IPS DF 6.9 (cell line): Measurements from ENCODE around the gene SGO2.

Experiments used
- DNase-seq: peaks from one replicate; pipeline ENCODE4 v3.0.0-alpha.2; 2013; ENCODE audit warnings: low read depth, low spot score
- H3K27ac ChIP-seq: one replicate; pipeline ENCODE4 v1.5.1; 2013; ENCODE audit warnings: low read length, control low read depth
- H3K27me3 ChIP-seq: 2 replicates; pipeline ENCODE4 v1.6.1; 2013; ENCODE audit warnings: mild to moderate bottlenecking, low read length; ENCODE audit not compliant: control insufficient read depth, insufficient read depth
- H3K36me3 ChIP-seq: 2 replicates; pipeline ENCODE4 v1.6.1; 2013; ENCODE audit warnings: low read length; ENCODE audit not compliant: control insufficient read depth, insufficient read depth
- H3K4me1 ChIP-seq: 2 replicates; pipeline ENCODE4 v1.6.1; 2013; ENCODE audit warnings: low read length; ENCODE audit not compliant: control insufficient read depth, insufficient read depth
- H3K4me3 ChIP-seq: 2 replicates; pipeline ENCODE4 v1.5.1; 2013; ENCODE audit warnings: mild to moderate bottlenecking, low read length
- H3K9me3 ChIP-seq: 2 replicates; pipeline ENCODE4 v1.6.1; 2013; ENCODE audit warnings: low read length, inconsistent platforms; ENCODE audit not compliant: control insufficient read depth, insufficient read depth
- WGBS: extraction: QIAGEN DNeasy Blood & Tissue Kit; methylation state at CpG from one replicate; pipeline ENCODE4 v1.1.7; 2013; ENCODE audit warnings: mixed read lengths, missing lambda C conversion rate; ENCODE audit not compliant: insufficient read length, insufficient coverage; 5-methylcytosine and 5-hydroxymethylcytosine counted together

Gene SGO2

DNA sequence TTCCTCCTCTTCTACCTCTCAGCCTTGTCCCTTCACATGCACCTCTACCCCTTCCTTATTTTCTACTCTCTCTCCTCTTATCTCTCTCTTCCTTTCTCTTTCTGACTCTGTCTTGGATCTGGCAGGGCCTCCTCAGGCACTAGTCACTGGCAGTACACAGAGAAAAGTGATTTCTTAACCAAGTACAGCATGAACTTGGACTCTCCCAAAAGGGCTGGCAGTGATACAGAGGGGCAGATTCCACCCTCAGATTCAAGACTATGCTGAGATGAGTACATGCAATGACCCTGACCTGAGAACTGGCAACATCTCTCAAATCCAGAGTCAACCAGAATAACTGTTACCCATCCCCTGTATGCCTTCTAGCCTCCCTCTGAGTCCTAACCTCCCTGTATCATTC lies 64.1 kb downstream of the SGO2 start:
- no peak for DNase-seq

DNA sequence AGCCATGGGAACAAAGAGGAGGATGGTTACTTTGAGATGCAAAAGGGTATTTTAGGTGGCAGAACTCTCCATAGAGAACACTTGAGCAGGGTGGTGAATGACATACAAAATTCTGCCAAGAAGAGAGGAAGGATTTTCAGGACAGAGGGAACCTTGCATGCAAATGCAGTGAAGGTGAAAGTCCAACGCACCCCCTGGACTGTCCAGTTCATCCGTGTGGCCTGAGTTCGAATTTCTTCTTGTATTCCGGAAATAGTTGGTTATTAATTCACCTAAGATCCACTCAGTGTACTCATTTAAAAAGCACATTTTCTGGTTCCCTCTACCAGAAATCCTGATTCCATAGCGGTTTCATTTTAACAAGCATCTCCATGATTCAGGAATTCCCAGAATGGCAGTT lies 65.3 kb downstream of the SGO2 start:
- no peaks in the 10 kb centered on the region for H3K4me1 ChIP-seq
- no peak overlapping the region for H3K4me3 ChIP-seq
- H3K36me3 ChIP-seq = no peaks in the 10 kb centered on the region
- no peaks in the 10 kb centered on the region for H3K9me3 ChIP-seq
- H3K27ac ChIP-seq = no peak overlapping the region
- WGBS = no CpG with 5 or more reads among the region's 5 CpGs
- H3K27me3 ChIP-seq = no peaks in the 10 kb centered on the region; the same call in 1 of the 2 replicates
- DNase-seq = no peak

More for the DNA sequence above, 64.1 kb downstream of the SGO2 start:
- Histone ChIP-seq H3K36me3 (no peaks in the 10 kb centered on the region), H3K27ac (no peak overlapping the region), H3K4me3 (no peak overlapping the region), H3K27me3 (no peaks in the 10 kb centered on the region; the same call in 1 of the 2 replicates), H3K4me1 (no peaks in the 10 kb centered on the region), H3K9me3 (no peaks in the 10 kb centered on the region)

DNA sequence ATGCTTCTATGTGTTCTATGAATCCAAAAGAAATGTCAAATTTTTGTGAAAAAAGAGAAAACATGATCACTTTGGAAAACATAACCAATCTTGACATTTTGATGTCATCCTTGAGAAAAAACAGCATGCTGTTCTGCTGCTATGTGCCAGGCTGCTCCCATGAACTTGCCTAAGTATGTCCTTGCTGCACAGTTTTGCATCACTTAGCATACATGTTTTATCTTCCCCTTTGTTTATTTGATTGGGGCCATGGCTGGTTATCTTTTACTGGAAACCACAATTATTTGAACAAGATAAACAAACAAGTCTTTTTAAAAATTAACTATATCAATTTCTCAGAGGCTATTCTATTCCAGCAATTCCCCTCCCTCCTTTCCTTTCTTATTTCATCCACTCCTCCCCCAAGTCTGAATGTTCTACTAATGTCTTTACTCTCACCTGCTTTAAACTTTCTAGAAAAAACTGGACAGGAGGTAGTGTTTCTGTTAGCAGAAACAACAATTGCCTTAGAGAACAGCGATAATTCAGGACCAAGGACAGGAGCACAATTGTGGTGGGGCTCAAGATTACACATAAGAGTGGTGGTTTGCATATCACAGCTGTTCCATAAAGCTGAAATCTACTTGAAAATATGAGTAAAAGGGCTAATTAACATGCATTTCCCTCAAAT lies 66.5 kb downstream of the SGO2 start:
- Histone ChIP-seq H3K4me3 (no peak overlapping the region), H3K36me3 (no peaks in the 10 kb centered on the region), H3K4me1 (no peaks in the 10 kb centered on the region), H3K27ac (no peak overlapping the region), H3K27me3 (no peaks in the 10 kb centered on the region), H3K9me3 (no peaks in the 10 kb centered on the region)
- no peak for DNase-seq
- no CpG with 5 or more reads among the region's 1 CpG for WGBS

DNA sequence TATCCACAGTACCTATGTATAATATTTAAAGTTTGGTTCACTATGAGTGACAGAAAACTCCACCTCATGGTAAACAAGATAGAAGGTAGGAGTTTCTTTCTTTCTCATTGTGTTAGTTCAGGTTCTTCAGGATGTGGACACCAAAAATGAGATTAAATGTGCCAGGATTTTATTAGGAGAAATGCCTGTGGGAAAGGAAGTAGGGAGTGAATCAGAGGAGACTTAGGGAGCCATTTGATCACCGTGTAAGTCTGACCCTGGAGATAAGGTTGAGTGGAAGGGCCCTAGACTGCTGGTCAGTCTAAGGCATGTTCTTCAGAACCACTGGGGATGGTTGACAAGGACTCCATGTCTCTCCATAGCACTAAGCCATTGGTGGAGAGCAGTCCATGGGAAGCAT lies 67.9 kb downstream of the SGO2 start:
- WGBS = no CpG with 5 or more reads among the region's 1 CpG
- H3K27me3 ChIP-seq = no peaks in the 10 kb centered on the region
- H3K36me3 ChIP-seq = no peaks in the 10 kb centered on the region
- DNase-seq = no peak
- H3K4me1 ChIP-seq = no peaks in the 10 kb centered on the region
- H3K9me3 ChIP-seq = no peaks in the 10 kb centered on the region
- H3K4me3 ChIP-seq = no peak overlapping the region
- H3K27ac ChIP-seq = no peak overlapping the region

DNA sequence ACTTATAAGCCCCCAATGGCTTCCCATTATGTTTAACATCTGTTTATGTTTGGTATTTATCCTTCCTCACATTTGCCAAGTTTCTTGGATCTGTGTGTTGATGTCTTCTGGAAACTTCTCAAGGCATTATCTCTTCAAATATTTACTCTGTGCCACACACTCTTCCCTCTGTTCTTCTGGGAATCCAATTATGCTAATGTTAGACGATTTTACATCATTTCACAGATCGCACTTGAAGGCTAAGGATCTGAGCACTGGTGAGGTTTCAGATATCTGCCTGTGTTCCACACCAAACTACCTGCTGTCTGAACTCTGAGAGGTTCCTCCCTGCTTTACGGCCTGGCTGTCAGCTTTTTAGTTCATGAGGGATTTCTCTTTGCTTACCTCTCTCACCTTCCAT lies 69.9 kb downstream of the SGO2 start:
- Histone ChIP-seq H3K9me3 (no peaks in the 10 kb centered on the region), H3K4me3 (no peak overlapping the region), H3K4me1 (no peaks in the 10 kb centered on the region), H3K27me3 (no peaks in the 10 kb centered on the region), H3K27ac (no peak overlapping the region), H3K36me3 (no peaks in the 10 kb centered on the region)
- WGBS = no CpG with 5 or more reads among the region's 3 CpGs
- DNase-seq = no peak

DNA sequence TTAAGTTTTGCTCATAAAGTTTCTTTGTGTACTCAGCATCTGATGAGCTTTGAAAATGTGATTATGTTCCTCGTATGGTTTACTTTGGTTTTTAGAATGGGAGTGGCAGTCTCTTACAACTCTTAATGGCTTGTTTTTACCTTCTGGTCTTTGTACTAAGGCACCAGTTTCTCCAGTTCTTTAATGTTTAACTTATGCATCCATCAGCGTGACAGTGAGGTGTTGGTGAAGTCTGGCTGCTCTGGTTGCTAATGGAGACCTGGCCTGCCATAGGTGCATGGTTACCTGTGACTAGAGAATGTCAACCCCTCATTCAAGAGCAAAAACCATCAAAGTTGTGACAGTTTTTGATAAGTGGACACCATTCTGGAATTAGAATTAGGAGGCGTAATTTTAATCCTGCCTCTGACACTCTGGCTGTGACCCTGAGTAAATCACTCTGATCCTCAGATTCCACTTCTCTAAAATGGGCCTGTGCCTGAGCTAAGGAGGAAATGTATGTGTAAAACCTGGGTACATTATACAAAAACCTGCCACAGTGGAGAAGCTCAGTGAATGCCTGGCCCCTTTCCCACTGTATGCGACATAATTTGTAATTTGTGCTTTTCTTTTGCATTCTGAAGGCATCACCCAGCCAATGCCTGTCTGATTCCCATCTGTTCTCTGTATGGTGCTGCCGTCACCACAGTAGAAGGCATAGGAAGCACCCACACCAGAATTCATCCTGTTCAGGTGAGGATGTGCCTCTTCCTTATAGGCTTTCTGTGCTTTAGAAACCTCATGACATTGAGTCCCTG lies 71.0 kb downstream of the SGO2 start:
- no peaks in the 10 kb centered on the region for H3K27me3 ChIP-seq
- WGBS = no CpG with 5 or more reads among the region's 5 CpGs
- DNase-seq = no peak
- no peak overlapping the region for H3K27ac ChIP-seq
- no peaks in the 10 kb centered on the region for H3K36me3 ChIP-seq
- H3K4me3 ChIP-seq = no peak overlapping the region
- no peaks in the 10 kb centered on the region for H3K9me3 ChIP-seq
- no peaks in the 10 kb centered on the region for H3K4me1 ChIP-seq

DNA sequence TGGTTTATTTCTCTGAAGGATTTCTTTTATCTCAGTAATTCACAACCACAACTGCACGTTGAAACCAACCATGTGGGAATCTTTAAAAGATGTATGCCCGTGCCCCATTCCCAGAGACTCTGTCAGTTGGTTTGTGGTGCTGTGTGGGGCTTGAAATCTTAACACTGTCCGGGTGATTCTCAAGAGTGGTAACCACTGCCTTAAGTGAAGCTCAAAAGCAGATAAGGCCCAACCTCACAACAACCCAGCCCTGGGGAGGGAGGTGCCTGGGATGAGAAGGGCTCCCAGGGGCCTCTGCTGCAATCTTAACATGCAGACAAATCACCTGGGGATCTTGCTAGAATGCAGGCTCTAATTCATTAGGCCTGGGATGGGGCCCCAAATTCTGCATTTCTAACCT lies 73.2 kb downstream of the SGO2 start:
- Histone ChIP-seq H3K4me3 (no peak overlapping the region), H3K27ac (no peak overlapping the region), H3K9me3 (no peaks in the 10 kb centered on the region), H3K36me3 (no peaks in the 10 kb centered on the region), H3K4me1 (no peaks in the 10 kb centered on the region), H3K27me3 (no peaks in the 10 kb centered on the region)
- WGBS = no CpG with 5 or more reads among the region's 3 CpGs
- DNase-seq = no peak

DNA sequence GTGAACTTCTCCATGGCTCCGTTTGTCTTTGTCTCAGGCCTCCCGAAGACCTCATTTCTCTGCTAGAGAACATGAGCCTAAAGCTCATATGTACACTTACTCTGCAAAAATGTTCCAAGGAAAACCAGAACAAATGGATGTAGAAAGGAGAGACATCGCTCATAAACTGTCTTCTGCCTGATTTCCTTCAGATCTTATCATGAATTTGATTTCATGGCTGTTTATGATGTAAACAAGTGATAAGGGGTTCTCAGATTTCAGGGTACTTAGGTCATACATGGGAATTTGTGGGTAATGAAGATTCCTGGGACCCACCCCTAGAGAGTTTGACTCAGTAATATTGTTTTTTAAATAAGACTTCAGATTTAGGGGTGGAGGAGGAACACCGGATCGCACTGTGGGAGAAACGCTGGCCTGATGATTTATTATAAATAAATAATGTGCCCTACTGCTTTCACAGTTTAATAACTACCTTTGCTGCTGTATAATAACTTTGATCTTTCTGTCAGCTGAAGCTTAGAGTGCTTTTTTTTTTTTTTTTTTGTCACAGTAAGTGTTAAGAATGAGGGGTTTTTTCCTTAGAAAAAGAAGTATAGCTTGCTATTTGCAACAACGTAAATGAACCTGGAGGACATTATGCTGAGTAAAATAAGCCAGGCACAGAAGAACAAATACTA lies 74.7 kb downstream of the SGO2 start:
- Histone ChIP-seq H3K9me3 (no peaks in the 10 kb centered on the region), H3K4me1 (no peaks in the 10 kb centered on the region), H3K4me3 (no peak overlapping the region), H3K27me3 (no peaks in the 10 kb centered on the region), H3K27ac (no peak overlapping the region), H3K36me3 (no peaks in the 10 kb centered on the region)
- DNase-seq = no peak
- WGBS = no CpG with 5 or more reads among the region's 7 CpGs

DNA sequence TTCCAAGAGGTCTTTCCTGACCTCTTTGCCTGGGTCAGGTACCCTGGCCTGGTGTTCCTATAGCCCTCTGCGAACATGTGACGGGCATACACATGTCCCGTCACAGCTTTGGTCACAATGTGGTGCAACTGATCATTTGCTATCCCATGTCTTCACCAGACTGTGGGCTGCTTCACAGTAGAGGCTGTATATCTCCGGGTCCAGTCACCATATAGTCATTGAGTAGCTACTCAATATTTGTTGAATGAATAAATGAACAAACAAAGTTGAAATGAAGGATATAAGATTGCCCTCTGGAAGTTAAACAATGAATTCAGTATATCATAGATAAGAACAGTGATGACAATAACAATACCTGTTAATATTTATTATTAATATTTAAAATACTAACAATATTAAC lies 76.6 kb downstream of the SGO2 start:
- no peaks in the 10 kb centered on the region for H3K9me3 ChIP-seq
- no CpG with 5 or more reads among the region's 4 CpGs for WGBS
- no peaks in the 10 kb centered on the region for H3K27me3 ChIP-seq
- no peaks in the 10 kb centered on the region for H3K4me1 ChIP-seq
- H3K4me3 ChIP-seq = no peak overlapping the region
- H3K27ac ChIP-seq = no peak overlapping the region
- DNase-seq = no peak
- H3K36me3 ChIP-seq = no peaks in the 10 kb centered on the region

DNA sequence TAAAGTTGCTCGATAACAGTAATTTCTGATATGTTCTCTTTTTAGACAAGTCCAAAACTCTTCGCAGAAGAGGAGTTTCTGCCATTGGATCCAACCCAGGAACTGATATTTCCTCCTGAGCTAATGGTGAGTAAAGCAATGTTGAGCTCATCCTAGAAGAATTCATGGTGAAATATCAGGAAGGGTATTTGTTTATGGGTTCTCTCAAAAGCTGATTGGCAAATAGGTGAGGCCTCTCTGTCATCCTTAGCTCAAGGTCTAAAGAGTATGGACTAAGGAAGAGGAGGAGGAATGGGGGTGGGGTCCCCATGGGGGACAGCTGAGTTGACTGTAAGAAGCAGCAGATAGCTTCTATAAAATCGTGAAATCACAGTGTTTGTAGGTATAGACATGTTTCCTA lies 78.0 kb downstream of the SGO2 start:
- no peak for DNase-seq
- no CpG with 5 or more reads among the region's 3 CpGs for WGBS
- no peak overlapping the region for H3K4me3 ChIP-seq
- no peak overlapping the region for H3K27ac ChIP-seq
- H3K9me3 ChIP-seq = no peaks in the 10 kb centered on the region
- H3K27me3 ChIP-seq = no peaks in the 10 kb centered on the region
- H3K4me1 ChIP-seq = no peaks in the 10 kb centered on the region
- no peaks in the 10 kb centered on the region for H3K36me3 ChIP-seq
